GM12878 (cell line): ENCODE measurements around the gene PCCA.

Source experiments
- CHD4 ChIP-seq: fragments of 200-600 bp; sonication (generic); IDR thresholded peaks from 2 replicates; pipeline ENCODE4 v1.6.1; 2016; ENCODE audit warnings: mild to moderate bottlenecking
- ESRRA ChIP-seq: IDR thresholded peaks from 2 replicates; pipeline ENCODE4 v1.6.1; 2012; ENCODE audit warnings: mild to moderate bottlenecking, low read length, improper control_type of control experiment
- LARP7 ChIP-seq: fragments of 450-650 bp; IDR thresholded peaks from 2 replicates; pipeline ENCODE4 v1.6.1; 2017; ENCODE audit warnings: mild to moderate bottlenecking
- PAX5 ChIP-seq: IDR thresholded peaks from 2 replicates; pipeline ENCODE4 v1.6.1; 2011; ENCODE audit warnings: low read depth, low read length, borderline replicate concordance
- POLR2A ChIP-seq: IDR thresholded peaks from 2 replicates; pipeline ENCODE4 v1.6.1; 2011; ENCODE audit warnings: low read depth, mild to moderate bottlenecking, low read length
- RAD21 ChIP-seq: IDR thresholded peaks from 2 replicates; pipeline ENCODE4 v1.6.1; 2011; ENCODE audit warnings: mild to moderate bottlenecking, low read depth, low read length, moderate library complexity; ENCODE audit not compliant: insufficient read depth

DNA sequence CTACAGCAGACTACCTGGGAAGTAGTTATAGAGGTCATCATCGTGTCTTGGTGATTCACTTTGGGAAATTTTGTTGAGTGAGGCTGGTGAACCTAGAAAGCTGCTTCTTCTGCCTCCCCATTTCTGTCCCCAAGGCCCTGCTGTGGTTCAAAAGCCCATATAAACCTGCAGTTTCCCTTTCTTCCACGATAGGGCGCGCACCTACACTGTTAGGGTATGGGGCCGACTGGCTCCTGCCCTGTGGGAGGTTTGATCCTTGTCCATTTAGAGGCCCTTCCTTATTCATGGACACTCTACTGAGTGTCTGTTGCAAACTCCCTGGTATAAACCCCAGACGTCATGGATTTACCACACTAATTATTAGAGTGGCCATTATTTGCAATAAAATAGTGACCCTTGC, 307.9 kb downstream of the PCCA start:
- TF ChIP-seq ESRRA (no peak), RAD21 (no peak), PAX5 (no peak), LARP7 (no peak), POLR2A (no peak), CHD4 (no peak)
